GM21737 (cell line): ENCODE measurements around the gene TRIM42.
A peak's percentile ranks its signal among the peaks of the same experiment; 100 is the strongest.

Experiments used
- ATAC-seq: cut with Tn5 transposase; IDR thresholded peaks from one replicate; pipeline ENCODE4 v1.9.1; 2021; ENCODE audit warnings: mild to moderate bottlenecking, moderate library complexity; ENCODE audit not compliant: unreplicated experiment

Gene TRIM42

DNA sequence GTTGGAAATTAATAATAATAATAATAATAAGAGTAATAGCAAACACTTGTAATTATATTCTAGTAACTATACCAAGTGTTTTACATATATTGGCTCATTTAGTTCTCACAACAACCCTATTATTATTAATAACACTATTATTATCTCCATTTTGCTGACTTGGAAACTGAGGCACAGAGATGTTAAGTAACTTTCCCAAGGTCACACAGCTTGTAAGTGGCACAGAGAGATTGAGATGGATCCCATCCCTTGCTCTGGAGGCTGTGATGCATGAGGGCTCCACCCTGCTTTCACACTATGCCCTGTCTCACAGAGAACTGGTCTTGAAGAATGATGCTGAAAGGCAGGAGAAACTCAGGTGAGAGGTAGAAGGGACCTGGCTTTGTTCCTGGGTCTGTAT is 31.9 kb downstream of the TRIM42 start:
- no peak for ATAC-seq

DNA sequence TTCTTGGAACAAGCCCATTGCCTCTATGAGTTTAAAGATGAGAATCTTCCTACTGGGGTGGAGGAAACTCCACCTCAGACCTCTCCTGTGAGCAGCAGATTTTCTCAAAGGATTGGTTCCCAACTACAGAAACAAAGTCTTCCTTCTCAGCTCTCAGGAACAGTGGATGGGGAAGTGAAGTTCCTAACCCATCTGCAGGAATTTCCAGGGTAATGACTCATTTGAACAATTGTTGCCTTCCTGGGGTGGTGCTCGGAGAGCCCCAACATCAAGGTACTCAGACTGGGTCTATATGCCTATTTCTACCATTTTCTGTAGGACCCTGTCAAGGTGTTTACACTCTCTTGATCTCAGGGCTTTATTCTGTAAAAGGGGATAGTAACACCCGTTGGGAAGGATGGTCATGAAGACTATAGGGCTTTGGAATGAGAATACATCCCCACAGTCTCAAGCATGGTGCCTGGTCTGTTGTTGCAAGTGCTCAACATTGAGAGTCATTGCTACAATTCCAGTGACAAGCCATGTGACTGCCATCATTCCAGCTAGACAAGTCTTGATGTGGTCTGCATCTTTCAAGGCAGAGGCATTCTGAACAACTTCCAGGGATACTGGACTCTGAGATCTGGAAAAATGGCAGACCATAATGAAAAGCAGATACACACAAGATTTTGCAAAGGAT is 33.0 kb downstream of the TRIM42 start:
- no peak for ATAC-seq

DNA sequence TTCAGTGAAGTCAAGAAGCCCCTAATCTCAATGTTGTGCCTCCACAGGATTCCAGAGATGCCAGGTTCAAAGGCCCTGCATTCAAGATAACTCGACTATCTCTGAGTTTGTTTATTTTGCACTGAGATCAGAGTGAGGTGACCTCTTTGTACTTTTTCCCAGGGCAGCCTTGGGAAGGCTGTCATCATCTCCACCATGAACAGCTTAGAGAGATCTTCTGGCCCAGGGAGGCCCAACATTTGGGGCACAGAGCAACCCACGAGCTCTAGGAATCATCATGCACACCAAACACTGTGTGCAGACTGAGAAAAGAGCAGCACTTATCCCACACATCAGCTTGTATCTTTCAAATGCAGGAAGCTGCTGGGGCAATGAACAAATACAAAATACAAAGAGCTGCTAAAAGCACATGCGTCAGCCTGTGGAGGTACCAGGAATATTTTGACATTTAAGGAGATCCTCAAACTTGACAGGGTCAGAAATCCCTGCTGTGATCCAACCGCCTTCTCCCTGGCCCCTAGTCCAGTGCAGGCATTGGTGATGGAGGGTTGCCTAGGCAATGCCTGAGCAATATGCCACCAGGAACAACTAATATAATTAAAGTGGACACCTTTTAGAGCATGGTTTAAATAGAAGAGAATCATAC is 33.6 kb downstream of the TRIM42 start:
- no peak for ATAC-seq

DNA sequence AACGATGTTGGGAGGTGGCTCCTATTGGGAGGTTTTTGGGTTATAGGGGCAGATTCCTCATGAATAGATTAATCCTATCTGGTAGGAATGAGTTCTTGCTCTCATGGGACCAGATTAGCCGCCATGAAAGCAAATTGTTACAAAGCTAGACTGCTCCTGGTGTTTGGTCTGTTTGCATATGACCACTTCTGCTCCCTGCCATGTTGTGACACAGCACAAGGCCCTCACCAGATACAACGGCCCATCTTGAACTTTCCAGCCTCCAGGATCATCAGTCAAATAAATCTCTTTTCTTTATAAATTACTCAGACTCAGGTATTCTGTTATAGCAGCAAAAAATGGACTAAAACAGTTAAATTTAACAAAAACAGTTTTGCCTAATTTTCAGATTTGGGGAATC is 34.4 kb downstream of the TRIM42 start:
- ATAC-seq = no peak

DNA sequence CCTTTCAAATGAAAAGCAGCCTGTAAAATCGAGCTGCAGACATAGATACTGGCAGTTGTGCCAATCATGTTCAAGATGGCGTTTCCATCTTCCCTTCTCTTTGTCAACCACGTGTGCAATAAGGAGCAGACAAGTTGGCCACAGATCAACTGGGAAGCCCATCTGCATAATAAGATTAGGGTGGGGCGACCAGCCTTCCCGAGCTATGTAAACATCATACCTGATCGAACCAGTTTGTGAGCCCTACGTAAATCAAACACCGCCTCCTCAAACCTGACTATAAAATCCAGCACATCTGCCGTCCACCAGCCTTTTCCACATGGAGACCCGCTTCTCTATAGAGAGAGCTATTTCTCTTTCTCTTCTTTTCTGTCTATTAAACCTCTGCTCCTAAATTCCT is 37.2 kb downstream of the TRIM42 start:
- ATAC-seq = no peak

DNA sequence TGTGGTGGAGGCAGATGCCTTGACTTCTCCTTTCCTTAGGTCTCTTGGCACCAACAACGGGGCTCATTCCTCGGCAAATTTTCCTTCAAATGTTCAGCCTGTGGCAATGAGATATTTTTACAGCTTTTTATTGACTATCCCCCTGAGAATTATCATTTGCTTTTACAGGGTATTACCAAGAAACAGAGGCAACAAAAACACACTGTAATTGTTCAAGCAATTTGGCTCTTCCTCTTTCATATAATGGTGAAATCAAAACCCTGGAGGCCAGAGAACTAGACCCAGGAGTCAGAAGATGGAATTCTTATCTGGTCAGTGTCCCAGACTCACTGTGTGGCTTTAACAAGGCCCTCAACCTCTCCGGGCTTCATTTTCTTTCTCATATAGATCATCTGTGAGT is 40.1 kb downstream of the TRIM42 start:
- ATAC-seq = no peak

DNA sequence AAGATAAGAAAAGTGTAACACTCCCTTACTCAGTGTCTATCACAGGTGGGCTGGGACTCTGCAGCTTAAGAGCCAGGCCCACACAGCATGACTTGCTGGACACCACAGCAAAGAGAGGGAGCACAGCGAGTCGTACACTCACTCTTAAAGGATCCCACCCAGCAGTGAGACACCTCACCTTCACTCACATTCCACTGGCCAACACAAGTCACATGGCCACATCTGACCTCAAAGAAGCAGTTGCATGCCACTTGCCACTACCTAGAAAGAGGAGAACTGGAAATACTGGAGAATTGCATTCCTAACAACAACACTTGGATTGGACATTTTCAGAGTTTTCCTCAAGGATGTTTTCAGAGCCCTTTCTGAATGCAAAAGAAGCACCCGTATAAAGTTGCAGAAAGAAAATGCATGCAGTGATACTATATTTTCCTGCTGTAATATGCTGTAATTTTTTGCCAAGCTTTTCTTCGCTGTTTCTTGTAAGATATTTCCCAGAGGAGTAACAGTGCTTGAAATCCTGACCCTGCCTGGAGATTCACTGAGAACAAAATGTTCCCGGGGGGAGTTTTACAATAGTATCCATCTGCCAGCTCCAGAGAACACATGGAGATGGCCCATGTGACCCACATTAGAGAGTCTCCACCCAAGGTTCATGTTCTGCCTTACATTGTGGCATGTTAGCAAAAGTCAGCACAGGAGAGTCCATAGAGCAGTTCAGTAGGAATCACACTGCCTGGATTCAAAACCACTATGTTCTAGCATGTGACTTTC is 42.2 kb downstream of the TRIM42 start:
- no peak for ATAC-seq

DNA sequence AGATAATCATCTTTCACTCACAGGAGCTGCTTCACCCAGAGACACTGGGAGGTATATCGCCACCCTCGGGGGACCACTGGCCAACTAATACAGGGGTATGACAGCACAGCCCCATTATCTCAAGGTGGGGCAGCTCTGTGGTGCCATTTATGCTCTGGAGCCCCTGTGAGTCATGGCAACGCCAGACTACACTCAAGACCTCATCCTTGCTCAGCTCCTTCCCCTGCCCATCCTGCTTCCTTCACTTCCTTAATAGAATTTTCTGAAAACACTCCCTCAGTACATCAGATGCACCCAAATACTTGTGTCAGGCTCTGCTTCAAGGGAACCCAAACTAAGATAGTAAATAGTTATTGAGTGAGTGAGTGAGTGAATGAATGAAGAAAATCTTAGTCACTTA is 45.7 kb downstream of the TRIM42 start:
- ATAC-seq = no peak

DNA sequence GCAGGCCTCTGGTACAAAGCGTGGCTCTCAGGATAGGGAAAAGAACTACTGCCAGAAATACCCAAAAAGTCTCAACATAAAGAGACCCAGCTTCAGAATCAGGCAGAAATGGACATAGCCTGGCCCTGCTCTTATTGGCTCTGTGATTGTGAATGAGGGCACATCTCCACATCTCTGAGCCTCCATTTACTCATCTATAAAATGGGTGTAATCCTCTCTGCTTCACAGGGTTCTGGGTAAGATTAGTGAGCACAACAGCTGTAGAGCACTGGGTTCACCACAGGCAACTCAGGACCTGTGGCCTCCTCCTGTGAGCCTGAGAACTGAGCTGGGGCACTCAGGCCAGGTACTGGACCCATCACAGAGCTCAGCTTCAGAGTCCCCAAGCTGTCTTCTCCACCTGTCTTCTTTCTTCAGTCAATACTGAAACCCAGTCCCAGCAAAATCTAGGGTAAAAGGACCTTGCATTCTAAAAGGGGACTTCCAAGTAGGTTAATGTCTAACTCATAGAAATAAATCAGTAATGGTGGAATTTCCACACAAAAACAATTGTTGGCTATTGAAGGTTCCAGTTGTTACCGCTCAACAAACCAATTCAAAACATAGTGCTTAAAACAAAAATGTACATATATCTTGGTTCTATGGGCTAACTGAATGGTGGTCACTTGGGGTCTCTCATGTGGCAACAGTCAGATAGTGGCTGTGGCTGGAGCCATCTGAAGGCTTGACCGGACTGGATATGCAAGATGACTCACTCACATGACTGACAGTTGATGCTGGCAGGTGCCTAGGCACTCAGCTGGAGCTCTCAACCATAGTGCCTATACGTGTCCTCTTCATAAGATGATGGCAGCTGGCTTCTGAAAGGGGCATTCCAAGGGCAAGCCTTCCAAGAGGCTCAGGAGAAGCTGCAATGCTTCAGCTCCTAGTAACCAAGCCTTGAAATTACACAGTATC is 47.3 kb downstream of the TRIM42 start:
- ATAC-seq = peak; percentile 74

DNA sequence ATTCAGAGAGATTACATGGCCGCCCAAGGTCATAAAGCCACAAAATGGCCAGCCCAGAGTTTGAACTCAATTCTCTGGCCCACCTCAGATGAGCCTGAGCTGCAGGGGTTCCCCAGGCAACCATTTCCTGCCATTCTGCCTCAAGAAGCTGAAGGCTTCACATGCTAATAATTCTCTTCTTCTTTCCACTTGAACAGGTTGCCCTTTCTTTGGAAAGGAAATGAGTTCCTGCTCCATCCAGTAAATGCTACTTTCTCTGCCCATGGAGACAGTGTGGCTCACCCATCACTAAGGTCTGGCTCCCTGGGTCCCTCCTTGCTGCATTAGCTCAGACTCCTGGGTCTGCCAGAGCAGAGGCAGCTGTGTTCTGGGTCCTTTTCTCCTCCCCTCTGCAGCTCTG is 48.2 kb downstream of the TRIM42 start:
- ATAC-seq = no peak

DNA sequence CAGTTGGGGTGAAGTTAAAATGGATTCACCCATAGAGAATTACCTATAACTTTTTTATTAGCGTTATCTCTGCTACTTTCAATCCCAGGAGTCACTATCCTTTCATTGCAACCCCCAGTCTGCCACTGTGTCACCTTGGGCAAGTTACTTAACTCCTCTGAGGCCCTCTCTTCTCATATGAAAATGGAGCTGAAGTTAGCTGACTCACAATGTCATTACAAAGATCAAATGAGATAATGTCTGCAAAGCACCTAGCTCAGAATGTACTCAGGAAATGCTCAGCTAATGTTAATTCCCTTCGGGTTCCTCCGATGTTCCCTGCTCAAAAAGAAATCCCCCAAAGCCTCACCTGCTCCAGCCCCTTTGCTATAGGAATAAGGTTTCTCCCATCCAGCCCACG is 50.0 kb downstream of the TRIM42 start:
- no peak for ATAC-seq

DNA sequence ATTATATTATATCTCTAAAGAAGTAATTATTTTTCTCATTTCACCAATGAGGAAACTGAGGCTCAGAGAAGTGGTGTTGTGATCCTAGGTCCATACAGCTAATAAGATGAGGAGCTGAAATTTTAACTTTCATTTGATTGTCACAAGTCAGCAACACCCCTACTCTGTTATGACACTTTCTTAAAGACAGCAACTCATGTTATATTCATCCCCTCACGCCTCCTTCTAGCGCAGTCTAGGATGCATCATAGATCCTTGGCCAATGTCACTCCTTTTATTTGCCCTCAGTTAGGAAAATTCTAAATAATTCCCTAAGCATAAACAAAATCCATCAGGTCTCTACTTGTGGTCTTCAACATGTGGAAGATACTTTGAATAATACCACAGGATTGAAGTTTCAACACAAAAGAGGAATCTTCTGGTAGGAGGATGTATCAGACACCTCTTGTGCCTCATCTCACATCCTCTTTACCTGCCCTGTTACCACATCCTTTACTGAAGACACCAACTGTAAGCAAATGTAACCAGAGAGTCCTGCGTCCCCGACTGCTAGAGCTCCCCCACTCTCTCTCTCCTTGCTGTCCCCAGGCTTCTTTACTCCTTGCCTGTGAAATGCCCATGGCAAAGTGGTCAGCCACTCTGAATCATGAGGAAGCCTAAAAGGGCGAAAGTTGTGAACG is 53.7 kb downstream of the TRIM42 start:
- peak; percentile 78 for ATAC-seq

DNA sequence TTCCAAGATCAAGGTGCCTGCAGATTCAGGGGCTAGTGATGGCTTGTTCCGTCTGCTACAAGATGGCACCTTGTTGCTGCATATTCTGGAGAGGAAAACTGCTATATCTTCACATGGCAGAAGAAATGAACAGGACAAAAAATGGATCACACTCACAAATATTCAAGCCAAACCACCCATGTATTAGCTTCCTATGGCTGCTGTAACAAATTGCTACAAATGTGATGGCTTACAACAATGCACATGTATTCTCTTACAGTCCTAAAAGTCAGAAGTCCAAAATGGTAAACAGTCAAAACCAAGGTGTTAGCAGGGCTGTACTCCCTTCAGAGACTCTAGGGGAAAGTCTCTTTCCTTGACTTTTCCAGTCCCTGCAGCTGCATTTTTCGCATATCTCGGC is 55.8 kb downstream of the TRIM42 start:
- ATAC-seq = no peak

DNA sequence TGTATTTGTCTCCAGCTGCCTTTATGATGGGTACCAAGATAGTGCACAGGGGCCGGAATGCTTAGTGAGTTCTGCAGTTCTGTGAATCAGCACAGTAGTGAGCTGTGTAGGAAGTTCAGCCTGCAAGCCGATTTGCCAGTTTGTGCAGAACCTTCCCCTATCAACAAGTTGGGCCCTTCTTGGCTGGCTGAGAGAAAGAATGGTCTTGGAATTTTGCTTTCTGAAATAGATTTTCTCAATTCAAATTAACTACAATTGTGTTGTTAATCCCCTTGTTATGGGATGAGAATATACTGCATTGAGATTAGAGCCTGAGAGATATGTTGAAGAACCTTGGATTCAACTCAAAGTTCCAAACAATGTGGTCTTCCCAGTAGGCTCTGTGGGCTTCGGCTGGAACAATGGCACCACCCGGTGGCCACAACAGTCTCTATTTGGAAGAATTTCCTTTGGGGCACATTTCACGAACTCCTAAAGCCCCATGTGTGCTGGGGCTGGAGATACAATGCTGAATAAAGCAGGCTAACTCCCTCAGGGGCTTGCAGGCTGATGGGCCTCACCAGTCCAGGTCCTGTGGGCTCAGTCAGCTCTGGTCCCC is 59.1 kb downstream of the TRIM42 start:
- no peak for ATAC-seq

DNA sequence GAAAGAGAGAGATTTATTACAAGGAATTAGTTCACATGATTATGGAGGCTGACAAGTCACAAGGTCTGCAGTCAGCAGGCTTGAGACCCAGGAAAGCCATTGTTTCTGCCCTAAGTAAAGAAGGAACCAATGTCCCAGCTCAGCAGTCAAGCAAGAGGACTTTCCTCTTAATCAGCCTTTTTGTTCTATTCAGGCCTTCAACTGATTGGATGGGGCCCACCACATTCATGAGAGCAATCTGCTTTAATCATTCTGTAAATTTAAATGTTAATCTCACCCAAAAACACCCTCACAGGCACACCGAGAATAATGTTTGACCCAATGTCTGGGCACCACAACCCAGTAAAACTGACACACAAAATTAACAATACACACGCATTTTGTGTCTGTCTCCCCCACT is 64.3 kb downstream of the TRIM42 start:
- no peak for ATAC-seq

DNA sequence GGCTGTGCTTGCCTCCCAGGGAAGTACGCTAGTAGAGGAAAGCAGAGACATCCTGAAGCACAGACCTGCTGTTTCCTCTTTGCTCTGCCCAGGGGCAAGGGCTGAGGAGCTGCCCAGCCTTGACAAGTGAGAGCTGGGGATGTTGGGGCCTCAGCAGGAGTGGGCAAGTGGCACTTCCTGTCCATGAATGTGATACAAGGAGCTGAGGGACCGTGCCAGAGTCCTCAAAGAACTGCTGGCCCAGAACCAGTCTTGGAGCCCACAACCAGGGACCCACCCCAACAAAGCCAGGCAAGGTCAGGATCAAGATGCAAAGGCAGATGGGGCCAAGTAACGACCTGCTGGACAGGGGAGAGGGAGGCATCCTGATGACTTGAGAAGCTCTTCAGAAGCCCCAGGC is 70.3 kb downstream of the TRIM42 start:
- no peak for ATAC-seq

DNA sequence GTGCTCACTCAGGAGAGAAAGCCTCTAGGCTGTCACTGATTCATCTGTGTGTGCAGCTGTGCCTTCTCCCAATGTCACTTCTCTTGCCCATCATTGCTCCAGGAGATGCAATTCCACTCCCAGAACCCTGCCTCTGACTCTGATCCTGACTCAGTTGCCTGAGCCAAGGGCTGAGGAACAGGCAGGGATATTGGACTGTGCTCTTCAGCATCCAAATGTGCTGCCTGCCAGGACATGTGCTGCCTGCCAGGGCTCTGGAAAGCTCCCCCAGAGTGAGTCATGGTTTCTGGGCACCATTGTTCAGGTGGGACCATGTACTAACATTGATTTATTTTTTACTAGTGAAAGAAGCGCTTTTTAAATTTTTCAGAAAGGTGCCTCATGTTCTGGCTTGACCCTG is 71.0 kb downstream of the TRIM42 start:
- ATAC-seq = no peak
